Kidney epithelial cell (primary cell): ENCODE results near the gene IL17RD. TPM values are rescaled to one million over a fixed set of nuclear protein-coding genes. Genes with fewer than 3 reads are reported as not detected.

ENCODE experiments used
- DNase-seq: peaks from one replicate; pipeline ENCODE4 v3.0.0-alpha.2; 2010; ENCODE audit warnings: low read depth
- H3K27me3 ChIP-seq: 2 replicates; pipeline ENCODE4 v1.6.0; 2011; ENCODE audit warnings: low read length; ENCODE audit not compliant: control insufficient read depth, insufficient read depth
- H3K36me3 ChIP-seq: 2 replicates; pipeline ENCODE4 v1.5.1; 2011; ENCODE audit warnings: low read length; ENCODE audit not compliant: control insufficient read depth, insufficient read depth
- H3K4me3 ChIP-seq: 2 replicates; pipeline ENCODE4 v1.5.1; 2011; ENCODE audit warnings: low read depth, mild to moderate bottlenecking, control low read depth, low read length
- total RNA-seq: library from RNA; depleted of rRNA; stranded (reverse); fragments of >200 nt; gene quantifications from 2 replicates; pipeline ENCODE4 v1.2.3, GENCODE V29; 2015
- TF ChIP-seq, protein P1 (sequence below): IDR thresholded peaks from 2 replicates; pipeline ENCODE4 v1.5.1; 2011; ENCODE audit warnings: mild to moderate bottlenecking, moderate library complexity, low read length, control low read depth, inconsistent platforms; ENCODE audit not compliant: insufficient read depth, poor library complexity, severe bottlenecking

The IL17RD gene
- total RNA-seq, 1 donor from 2014 or later: 25.7 TPM

- Histone ChIP-seq H3K36me3 (no peaks in the 10 kb centered on the region), H3K4me3 (no peak overlapping the region), H3K27me3 (no peaks in the 10 kb centered on the region)
- no peak for DNase-seq
- TF ChIP-seq, protein P1, sequence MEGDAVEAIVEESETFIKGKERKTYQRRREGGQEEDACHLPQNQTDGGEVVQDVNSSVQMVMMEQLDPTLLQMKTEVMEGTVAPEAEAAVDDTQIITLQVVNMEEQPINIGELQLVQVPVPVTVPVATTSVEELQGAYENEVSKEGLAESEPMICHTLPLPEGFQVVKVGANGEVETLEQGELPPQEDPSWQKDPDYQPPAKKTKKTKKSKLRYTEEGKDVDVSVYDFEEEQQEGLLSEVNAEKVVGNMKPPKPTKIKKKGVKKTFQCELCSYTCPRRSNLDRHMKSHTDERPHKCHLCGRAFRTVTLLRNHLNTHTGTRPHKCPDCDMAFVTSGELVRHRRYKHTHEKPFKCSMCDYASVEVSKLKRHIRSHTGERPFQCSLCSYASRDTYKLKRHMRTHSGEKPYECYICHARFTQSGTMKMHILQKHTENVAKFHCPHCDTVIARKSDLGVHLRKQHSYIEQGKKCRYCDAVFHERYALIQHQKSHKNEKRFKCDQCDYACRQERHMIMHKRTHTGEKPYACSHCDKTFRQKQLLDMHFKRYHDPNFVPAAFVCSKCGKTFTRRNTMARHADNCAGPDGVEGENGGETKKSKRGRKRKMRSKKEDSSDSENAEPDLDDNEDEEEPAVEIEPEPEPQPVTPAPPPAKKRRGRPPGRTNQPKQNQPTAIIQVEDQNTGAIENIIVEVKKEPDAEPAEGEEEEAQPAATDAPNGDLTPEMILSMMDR: no peak
Observed at GRCh38 chr3:57184526-57184925, 19.4 kb upstream of the IL17RD start.

- TF ChIP-seq, protein P1: peak; percentile 62
- no peak overlapping the region for H3K4me3 ChIP-seq
- H3K27me3 ChIP-seq: no peaks in the 10 kb centered on the region
- no peaks in the 10 kb centered on the region for H3K36me3 ChIP-seq
- DNase-seq: no peak
Observed at GRCh38 chr3:57179580-57180410, 14.6 kb upstream of the IL17RD start.

- Histone ChIP-seq H3K4me3 (no peak overlapping the region), H3K27me3 (no peaks in the 10 kb centered on the region), H3K36me3 (no peaks in the 10 kb centered on the region)
- TF ChIP-seq, protein P1: no peak
- DNase-seq: no peak
Observed at GRCh38 chr3:57176045-57176444, 10.9 kb upstream of the IL17RD start.

- no peak for DNase-seq
Observed at GRCh38 chr3:57173687-57174086, 8.5 kb upstream of the IL17RD start.

GRCh38 chr3:57170946-57171345 is 5.8 kb upstream of the IL17RD start:
- H3K36me3 ChIP-seq: no peaks in the 10 kb centered on the region
- H3K4me3 ChIP-seq: no peak overlapping the region
- no peaks in the 10 kb centered on the region for H3K27me3 ChIP-seq
- no peak for DNase-seq
- TF ChIP-seq, protein P1: no peak

More at GRCh38 chr3:57173687-57174086, 8.5 kb upstream of the IL17RD start:
- TF ChIP-seq, protein P1: no peak
- Histone ChIP-seq H3K27me3 (no peaks in the 10 kb centered on the region), H3K4me3 (no peak overlapping the region), H3K36me3 (no peaks in the 10 kb centered on the region)
